Non-pigmented ciliary epithelial cell (primary cell): ENCODE results near the gene LRRC75A.
"Not testable (repeated sequence)": the region's sequence is repeated elsewhere in the genome, so short reads cannot be mapped to it uniquely, and the experiment has no call there.

ENCODE experiments used
- DNase-seq: peaks from one replicate; pipeline ENCODE4 v3.0.0-alpha.2; 2010; ENCODE audit warnings: low read depth

The LRRC75A gene

DNA sequence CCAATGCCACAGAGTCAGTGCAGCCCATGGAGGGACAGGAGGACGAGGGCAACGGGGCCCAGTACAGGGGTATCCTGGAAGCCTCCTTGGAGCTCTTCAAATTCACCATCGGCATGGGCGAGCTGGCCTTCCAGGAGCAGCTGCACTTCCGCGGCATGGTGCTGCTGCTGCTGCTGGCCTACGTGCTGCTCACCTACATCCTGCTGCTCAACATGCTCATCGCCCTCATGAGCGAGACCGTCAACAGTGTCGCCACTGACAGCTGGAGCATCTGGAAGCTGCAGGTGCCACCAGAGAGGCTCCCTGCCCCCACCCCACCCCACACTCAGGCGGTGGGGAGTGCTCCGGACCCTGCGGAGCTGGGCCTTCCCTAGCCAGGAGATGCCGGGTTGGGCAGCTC lies 60.0 kb downstream of the LRRC75A start:
- no peak for DNase-seq

DNA sequence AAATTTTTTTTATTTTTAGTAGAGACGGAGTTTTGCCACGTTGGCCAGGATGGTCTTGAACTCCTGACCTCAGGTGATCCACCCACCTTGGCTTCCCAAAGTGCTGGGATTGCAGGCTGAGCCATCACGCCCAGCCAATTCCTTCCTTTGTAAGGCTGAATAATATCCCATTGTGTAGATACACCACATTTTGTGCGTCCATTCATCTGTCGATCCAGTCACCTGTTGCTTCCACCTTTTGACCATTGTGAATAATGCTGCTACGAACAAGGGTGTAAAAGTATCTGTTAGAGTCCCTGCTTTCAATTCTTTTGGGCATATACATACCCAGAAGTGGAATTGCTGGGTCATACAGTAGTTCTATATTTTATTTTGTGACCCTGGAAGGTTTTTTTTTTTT lies 61.3 kb downstream of the LRRC75A start:
- DNase-seq: no peak

DNA sequence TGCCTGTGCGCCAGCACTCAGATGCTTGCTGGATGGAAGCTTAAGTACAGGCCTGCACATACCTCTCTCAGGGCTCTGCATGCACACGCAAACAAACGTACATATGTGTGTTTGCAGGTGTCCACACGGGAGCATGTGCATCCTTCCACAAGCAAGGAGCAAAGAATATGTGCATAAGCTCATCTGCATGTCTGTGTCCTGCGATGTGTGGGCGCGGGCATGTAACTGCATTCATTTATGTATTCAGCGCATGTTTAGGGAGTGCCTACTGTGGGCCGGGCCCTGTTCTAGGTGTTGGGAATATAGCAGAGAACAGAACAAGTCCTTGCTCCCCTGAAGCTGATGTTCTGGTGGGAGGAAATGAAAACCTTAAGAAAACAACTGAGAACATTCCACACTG lies 62.9 kb downstream of the LRRC75A start:
- DNase-seq: no peak

DNA sequence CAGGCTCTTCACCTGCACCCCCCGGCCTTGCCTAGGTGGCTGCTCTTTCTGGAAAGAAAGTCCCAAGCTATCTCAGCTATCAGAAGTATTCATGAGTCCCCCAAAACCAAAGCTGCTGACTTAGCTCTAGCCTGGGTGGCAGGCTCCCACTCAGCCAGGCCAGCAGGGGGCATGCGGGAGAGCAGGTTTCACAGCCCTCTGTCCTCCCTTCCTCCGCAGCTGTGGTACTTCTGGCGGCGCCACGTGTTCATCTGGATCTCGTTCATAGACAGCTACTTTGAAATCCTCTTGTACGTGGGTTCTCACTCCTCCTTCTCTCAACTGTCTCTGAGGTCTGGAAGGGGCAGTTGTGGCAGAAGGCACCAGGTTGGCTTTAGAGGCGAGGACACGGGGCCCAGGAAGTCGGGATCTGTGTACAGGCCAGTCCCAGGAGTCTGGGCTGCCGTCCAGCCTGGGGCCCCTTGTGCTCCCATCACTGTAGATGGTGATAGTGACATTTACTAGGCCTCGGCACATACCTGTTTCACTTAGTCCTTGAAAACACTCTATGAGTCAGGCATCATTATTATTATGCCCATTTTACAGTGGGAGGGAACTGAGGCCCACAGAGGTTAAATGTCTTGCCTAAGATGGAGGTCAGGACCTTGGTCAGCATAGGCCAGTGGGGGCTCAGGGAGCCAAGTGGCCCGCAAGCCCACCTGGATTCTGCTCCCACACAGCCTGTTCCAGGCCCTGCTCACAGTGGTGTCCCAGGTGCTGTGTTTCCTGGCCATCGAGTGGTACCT lies 63.7 kb downstream of the LRRC75A start:
- DNase-seq: no peak

DNA sequence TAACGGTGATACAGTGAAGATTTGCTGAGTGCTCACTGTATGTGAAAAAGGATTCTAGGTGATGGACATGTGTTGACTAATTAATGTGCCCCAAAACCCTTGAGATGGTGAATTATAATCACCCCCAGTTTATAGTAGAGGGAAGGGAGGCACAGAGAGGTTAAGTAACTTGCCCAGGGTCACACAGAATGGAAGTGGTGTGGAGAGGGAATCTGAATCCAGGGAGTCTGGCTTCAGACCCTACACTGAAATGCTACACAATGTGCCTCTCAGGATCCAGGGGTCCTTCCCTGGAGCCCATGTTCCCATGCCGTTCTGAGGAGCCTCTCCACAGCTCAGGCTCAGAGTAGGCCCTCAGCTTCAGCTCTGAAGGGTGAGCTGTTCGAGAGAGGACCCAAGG lies 65.0 kb downstream of the LRRC75A start:
- DNase-seq: no peak

DNA sequence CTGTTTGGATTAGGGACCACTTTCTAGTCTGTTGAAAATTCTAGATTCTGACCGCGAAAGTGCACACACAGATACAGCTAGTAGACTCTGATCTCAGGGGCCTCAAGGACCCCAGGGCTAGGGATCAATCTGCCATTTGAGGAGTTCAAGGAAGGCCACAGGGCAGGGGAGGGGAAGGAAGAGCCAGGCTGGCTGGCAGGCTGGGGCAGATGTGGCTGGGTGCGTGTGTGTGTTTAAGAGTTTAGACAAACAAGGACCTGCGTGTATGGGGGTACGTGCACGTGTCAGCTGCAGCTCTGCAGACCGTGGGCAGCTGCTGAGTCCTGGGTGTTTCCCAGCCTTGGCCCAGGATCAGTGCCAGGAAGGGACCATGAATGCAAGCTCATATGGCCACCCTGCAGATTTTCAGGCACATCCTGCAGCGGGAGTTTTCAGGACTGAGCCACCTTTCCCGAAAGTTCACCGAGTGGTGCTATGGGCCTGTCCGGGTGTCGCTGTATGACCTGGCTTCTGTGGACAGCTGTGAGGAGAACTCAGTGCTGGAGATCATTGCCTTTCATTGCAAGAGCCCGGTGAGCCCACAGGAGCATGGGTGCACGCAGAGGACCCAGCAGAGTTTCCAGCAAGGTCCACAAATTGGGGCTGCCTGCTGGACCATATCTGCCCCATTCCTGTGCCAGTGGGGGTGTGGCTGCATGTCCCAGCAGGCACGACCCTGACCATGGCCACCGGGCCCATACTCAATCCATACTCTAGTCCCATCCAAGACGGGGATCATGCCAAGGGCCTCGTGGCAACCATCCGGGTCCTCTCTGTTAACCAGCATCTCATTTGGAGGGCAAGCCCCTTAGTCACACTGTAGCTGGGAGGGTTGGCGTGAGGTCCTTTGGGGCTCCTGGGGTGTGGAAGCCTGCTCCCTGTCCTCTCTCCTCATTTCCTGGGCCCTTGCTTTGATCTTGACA lies 66.0 kb downstream of the LRRC75A start:
- no peak for DNase-seq

DNA sequence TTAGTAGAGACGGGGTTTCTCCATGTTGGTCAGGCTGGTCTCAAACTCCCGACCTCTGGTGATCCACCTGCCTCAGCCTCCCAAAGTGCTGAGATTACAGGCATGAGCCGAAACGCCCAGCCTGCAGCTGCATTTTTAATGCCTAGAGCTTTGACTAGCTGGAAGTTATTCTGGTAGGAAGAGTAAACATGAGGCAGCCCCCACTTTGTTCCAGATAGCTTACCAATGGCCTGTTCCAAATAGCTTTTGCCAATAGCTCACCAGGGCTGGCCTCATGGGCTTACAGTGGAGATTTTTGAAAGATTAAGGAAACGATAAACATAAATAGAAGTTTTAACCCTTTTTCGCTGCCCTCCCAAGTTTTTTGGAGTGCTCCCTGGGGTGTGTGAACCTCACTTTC lies 66.8 kb downstream of the LRRC75A start:
- no peak for DNase-seq

DNA sequence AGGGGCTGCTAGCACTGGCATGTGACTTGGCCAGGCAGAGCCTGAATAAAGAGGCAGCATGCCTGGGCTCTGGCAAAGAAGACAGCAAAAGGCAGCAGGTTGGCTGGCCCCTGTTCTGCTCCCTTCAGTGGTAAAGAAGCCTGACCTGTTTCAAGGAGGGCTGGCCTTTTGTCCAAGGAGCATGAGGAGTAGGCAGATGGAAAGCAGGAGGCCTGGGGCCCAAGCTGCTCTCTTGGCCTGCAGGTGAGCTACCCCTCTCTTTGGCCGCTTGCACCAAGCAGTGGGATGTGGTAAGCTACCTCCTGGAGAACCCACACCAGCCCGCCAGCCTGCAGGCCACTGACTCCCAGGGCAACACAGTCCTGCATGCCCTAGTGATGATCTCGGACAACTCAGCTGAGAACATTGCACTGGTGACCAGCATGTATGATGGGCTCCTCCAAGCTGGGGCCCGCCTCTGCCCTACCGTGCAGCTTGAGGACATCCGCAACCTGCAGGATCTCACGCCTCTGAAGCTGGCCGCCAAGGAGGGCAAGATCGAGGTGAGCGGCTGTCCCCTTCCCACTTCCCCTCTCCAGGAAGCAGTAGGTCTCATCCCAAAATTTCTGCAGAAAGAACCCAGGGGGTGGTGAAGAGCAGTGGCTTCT lies 68.6 kb downstream of the LRRC75A start:
- DNase-seq: no peak

DNA sequence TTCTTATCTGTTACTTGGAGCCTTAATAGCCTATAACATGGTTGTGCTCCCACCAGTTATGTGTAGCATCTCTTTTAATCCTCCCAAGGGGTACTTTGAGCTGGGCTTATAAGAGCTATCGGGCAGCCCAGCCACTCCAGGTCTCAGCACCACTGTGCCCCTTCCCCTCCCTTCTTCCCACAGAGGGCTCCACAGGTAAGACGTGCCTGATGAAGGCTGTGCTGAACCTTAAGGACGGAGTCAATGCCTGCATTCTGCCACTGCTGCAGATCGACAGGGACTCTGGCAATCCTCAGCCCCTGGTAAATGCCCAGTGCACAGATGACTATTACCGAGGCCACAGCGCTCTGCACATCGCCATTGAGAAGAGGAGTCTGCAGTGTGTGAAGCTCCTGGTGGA lies 69.6 kb downstream of the LRRC75A start:
- no peak for DNase-seq

DNA sequence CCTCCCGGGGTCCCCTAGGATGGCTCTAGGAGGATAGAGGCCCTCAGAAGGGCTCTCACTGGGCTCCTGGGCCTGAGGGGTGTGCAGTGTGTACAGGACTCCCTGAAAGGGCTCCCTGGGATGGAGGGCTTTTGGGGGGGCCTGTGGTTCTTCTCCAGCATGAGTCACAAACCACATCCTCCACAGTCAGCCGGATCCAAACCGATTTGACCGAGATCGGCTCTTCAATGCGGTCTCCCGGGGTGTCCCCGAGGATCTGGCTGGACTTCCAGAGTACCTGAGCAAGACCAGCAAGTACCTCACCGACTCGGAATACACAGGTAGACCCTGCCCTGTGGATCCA lies 72.1 kb downstream of the LRRC75A start:
- DNase-seq: peak; percentile 72

DNA sequence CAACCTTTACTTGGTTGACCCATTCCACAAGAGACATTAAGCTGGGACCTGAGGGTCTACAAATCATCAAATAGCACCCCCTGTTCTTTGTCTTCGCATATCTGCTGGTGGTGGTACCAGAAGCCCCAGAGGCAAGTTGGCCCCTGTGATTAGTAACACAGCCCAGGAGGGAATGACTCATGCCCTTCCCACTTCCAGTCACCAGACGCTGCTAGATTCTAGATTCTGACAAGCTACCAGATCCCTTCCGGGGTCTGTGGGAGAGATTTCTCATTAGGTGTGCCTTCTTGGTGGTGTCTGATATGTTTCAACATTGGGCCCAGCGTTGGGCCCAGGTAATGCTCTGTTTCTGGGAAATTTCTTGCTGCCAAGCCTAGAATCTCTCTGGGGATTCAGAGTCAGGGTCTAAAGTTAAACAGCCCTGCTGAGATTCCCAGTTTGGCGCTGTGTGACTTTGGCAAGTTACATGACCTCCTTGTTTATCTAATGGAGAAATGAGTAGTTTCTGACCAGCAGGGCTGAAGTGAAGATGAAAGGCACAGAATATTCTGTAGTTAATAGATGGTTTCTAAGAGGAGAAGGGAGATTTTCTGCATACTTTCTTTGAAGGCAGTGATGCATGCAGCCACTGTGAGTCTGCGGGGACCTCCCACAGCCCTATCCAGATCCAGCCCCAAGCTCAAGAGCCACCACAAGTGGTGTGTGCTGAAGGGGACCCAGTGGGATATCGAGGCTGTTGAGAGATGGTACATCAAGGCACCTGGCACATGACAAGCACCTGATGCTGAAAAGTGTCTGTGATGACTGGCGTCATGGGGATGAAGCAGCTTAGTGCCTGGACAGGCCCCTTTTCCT lies 72.7 kb downstream of the LRRC75A start:
- DNase-seq: peak; percentile 75

DNA sequence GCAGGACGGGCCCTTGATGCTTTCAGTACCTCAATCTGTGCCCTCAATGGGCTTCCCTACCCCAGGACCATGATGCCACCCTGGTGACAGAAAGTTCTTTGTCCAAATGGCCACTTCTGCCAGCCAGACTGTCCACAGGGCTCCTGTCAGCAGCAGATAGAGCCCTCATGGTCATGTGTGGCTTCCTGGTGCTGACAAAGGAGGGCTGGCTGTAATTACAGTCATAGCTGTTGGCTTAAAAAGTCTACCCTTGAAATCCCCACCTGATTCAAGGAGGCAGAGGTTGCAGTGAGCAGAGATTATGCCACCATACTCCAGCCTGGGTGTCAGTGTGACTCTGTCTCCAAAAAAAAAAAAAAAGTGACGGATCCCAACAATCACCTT lies 73.3 kb downstream of the LRRC75A start:
- no peak for DNase-seq

DNA sequence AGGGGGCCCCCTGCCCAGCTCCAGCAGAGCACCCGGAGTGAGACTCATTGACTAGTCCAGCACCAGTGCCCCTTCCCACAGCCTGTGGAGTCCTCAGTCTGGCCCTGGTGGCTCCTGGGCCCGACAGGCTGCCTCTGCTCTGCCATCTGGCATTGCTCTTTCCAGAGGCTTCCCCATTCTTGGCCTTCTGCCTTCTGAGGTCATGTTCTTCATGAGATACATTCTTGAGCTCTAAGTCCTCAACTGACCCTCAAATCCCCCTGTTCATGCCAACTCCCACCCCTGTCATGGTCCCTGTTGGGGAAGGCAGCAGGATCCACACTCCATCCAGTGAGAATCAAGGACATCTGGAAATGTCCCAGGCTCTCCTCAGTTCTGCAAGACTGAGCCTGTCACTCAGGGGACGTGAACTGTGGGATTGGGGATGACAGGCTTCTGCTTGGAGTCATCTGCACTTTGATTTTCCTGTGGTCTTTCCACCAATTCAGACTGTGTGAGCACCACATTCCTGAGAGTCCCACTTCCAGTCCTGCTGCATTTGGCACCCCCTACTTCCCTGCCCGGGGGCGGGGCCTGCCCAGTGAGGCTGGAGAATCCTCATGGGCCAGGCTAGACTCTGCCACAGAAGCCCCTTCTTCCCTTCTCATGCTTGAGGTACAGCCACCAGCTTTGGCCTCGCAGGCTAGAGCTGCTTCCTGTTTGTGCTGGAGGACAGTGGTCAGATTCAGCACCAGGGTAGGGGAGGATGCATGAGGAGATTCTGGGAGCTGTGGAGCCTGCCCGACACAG lies 73.9 kb downstream of the LRRC75A start:
- no peak for DNase-seq

DNA sequence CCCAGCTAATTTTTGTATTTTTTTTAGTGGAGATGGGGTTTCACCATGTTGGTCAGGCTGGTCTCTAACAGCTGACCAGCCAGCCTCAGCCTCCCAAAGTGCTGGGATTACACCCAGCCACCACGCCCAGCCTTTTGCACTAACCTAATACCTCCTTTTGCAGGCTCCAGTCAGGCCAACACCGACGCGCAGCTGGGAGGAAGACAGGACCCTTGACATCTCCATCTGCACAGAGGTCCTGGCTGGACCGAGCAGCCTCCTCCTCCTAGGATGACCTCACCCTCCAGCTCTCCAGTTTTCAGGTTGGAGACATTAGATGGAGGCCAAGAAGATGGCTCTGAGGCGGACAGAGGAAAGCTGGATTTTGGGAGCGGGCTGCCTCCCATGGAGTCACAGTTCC lies 74.6 kb downstream of the LRRC75A start:
- DNase-seq: no peak

DNA sequence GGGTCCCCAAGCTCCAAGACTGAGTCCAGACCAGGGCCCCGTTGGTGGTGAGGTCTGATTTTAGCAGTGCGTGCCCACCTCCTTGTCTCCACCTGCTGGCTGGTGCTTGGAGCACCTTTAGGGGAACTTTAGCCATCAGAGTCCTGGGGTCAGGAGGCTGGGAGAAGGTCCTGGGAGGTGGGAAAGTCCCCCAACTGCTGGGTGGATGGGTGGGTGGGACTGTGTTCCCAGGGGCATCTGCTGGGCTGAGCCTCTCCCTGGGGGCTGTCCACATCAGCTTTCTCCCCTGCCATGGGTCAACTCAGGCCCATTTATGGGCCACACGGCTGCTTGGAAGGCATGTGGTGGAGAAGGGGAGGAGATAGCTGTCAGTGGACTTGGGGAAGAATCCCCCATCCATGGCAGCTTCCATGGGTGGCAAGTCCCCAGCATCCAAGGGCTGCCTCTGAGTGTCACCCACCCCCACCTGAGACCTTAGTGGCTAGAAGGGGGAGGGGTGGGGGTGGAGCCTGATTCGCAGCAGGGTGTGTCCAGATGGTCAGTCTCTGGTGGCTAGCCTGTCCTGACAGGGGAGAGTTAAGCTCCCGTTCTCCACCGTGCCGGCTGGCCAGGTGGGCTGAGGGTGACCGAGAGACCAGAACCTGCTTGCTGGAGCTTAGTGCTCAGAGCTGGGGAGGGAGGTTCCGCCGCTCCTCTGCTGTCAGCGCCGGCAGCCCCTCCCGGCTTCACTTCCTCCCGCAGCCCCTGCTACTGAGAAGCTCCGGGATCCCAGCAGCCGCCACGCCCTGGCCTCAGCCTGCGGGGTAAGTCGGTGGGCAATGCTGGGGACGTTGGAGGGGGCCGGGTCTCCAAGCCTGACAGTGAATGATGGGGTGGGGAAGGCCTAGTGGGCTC lies 76.7 kb downstream of the LRRC75A start, which contains the start of gene TRPV2:
Gene TRPV2, plus strand, starts transcription at position 541 of the 894 bp plus-strand sequence. CDS start 2,098 bp downstream, outside the sequence.
- no peak for DNase-seq

DNA sequence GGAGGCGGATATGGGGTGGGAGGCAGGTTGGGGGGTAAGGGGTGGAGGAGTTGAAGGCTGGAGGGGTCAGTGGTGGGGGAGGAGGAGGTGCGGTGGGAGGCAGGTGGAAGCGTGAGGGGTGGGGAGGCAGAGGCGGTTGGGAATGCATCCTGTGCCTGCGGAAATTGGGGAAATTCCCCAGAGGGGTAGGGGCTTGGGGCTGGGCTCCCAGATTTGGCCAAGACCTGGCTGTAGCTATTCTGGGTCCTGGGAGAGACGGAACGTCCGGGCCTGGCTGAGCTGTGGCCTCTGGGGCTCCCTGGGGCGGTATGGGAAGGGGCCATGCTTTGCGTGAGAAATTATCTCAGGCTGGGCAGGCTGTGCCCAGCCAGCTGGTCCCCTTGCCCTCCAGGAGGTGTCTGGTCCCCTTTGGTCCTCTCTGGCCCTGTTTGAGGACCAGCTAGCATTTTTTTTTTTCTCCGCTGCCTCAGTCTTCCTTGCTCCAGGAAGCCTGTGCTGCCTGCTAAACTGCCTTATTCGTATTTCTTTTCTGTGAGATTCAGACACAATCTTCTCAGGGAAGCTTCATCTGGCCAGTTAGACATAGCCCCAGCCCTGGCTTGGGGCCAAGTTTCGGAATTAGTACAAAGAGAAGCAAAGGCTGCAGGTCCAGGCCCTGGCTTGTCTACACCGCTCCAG lies 83.9 kb downstream of the LRRC75A start:
- DNase-seq: no peak

DNA sequence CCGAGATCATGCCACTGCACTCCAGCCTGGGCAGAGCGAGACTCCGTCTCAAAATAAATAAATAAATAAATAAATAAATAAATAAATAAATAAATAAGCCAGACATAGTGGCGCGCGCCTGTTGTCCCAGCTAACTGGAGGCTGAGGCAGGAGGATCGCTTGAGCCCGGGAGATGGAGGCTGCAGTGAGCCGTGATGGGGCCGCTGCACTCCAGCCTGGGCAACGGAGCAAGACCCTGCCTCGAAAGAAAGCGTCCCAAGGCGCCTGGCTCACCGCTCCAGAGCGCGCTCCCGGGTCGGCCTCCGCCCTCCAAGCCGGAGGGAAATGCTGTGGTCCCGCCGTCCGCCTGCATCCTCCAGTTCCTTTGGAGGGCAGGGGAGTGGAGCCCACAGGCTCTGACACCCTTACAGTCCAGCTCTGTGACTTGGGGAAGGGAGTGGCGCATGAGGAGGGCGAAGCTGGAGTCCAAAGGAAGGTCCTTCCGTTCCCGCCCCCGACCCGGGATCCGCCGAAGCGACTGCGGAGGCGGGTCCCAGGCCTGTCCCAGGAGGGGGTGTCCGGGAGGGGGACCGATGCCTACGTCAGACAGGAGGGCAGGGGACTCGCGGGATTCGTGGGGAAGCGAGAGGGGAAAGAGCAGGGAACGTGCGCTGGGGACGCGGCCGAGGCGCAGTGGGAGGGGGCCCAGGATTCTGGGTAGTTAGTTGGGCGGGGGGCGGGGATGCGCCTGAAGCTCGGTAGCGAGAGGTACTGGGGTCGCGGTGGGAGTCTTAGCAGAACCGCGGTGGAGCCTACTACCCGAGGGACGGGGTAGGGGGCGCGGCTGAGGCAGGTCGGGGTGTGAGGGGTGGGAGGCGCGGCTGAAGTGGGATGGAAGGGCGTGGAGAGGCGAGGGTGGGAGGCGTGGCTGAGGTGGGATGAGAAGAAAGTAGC lies 85.0 kb downstream of the LRRC75A start:
- no peak for DNase-seq

DNA sequence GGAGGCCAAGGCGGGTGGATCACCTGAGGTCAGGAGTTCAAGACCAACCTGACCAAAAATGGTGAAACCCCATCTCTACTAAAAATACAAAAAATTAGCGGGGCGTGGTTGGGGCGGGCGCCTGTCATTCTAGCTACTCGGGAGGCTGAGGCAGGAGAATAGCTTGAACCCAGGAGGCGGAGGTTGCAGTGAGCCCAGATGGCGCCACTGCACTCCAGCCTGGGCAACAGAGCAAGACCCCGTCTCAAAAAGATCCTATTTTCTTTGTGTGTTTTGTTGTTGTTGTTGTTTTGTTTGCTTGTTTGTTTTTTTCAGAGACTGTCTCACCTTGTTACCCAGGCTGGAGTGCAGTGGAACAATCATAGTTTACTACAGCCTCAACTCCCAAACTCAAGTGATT lies 88.1 kb downstream of the LRRC75A start:
- DNase-seq: not testable (repeated sequence)
